Thyroid gland (tissue), 4 donors: ENCODE results near the gene BRMS1L.
"Not testable (repeated sequence)": the region's sequence is repeated elsewhere in the genome, so short reads cannot be mapped to it uniquely, and the experiment has no call there.

Experiments
- CTCF ChIP-seq, 6 experiments: fragments of 200-600 bp in 3 of 6; fragments of 450-650 bp in 3 of 6; sonication (generic) in 3 of 6; IDR thresholded peaks; one replicate each; pipeline ENCODE4 v1.5.1; 2016 to 2019; ENCODE audit warnings: antibody characterized with exemption in 6 of 6, mild to moderate bottlenecking in 2 of 6, inconsistent platforms in 1 of 6, moderate library complexity in 1 of 6
- POLR2A ChIP-seq, 2 donors: fragments of 450-650 bp; IDR thresholded peaks; one replicate each; pipeline ENCODE4 v1.6.1; 2017; ENCODE audit warnings: antibody characterized with exemption in 2 of 2, mild to moderate bottlenecking in 2 of 2, moderate library complexity in 1 of 2

GRCh38 chr14:35841704-35842103 lies 15.6 kb downstream of the BRMS1L start:
- TF ChIP-seq CTCF, POLR2A (IDR thresholded peaks at IDR 0.05): not testable (repeated sequence)
